Activated CD8-positive, alpha-beta memory T cell treated with anti-CD3 and anti-CD28 coated beads for 36 hours (primary cell): ENCODE data around the gene DNAH14. TPM values are rescaled to one million over a fixed set of nuclear protein-coding genes. Genes with fewer than 3 reads are reported as not detected.
"Not testable (repeated sequence)": the region's sequence is repeated elsewhere in the genome, so short reads cannot be mapped to it uniquely, and the experiment has no call there.

Experiments used
- CTCF ChIA-PET: fragments of 350-600 bp; sonication (Branson Sonifier 250); formaldehyde crosslinking; loops from one replicate; lab custom pipeline; 2021; ENCODE audit warnings: antibody characterized with exemption; lab: Charles Lee
- POLR2A ChIA-PET: fragments of 350-600 bp; sonication (Branson Sonifier 250); formaldehyde crosslinking; loops from one replicate; lab custom pipeline; 2021; ENCODE audit warnings: antibody characterized with exemption; lab: Charles Lee
- total RNA-seq, 2 experiments: library from RNA; stranded (reverse); gene quantifications; one replicate each; pipeline ENCODE4 v1.2.3, GENCODE V29; 2021

DNAH14 gene
- total RNA-seq, 2 experiments from 2014 or later = 0.42 to 0.65 TPM

DNA sequence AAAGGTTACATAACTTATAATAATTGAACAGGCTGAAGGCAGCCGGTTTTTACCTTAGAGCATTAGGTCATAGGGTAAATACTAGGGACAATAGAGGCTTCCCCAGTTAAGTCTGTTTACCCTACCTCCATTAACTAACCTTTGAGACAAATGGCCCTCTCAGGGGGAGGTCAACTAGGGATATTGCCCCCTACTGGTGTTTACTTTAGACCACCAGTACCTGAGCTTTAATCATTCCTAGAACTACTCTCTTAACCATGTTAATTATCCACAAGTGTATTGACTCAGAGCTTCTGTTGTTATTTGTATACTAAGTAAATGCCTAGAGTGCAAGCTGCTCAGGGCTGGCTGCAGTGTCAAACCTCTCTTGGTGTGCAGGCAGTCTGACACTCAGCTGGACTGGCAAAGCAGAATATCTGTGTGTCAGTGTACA is 52.5 kb downstream of the DNAH14 start:
- POLR2A ChIA-PET, CTCF ChIA-PET: not testable (repeated sequence)

DNA sequence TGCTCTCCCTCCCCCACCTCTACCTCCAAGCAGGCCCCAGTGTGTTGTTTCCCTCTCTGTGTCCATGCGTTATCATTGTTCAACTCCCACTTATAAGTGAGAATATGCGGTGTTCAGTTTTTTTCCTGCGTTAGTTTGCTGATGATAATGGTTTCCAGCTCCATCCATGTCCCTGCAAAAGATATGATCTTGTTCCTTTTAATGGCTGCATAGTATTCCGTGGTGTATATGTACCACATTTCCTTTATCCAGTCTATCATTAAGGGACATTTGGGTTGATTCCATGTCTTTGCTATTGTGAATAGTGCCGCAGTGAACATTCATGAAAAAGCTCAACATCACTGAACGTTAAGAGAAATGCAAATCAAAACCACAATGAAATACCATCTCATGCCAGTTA is 58.6 kb downstream of the DNAH14 start:
- POLR2A ChIA-PET = interaction anchor here (1.0 kb wide), 1 partner anchor 33 kb away, joined by 3 read pairs; no protein-coding TSS in a partner anchor
- CTCF ChIA-PET = no interaction called here

DNA sequence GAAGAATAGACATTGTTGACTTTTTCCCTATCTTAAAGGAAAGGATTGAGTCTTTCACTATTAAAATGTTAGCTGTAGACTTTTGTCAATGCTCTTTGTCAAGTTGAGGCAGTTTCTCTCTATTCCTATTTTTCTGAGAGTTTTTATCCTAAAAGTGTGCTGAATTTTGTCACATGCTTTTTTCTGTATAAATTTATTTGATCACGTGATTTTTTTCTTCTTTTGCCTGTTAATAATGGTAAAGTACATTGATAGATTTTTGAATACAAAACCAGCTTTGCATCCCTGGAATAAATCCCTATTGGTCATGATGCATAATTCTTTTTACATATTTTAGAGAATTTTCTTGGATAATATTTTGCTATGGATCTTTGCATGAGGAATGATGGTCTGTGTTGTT is 60.1 kb downstream of the DNAH14 start:
- ChIA-PET POLR2A (no interaction called here), CTCF (no interaction called here)

DNA sequence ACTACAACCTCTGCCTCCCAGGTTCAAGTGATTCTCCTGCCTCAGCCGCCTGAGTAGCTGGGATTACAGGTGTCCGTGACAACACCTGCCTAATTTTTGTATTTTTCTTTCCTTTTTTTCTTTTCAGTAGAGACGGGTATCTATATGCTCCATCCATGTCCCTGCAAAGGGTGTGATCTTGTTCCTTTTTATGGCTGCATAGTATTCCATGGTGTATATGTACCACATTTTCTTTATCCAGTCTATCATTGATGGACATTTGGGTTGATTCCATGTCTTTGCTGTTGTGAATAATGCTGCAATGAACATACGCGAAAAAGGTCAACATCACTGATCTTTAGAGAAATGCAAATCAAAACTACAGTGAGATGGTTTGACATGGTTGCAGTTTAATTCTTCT is 62.1 kb downstream of the DNAH14 start:
- POLR2A ChIA-PET, CTCF ChIA-PET: not testable (repeated sequence)

DNA sequence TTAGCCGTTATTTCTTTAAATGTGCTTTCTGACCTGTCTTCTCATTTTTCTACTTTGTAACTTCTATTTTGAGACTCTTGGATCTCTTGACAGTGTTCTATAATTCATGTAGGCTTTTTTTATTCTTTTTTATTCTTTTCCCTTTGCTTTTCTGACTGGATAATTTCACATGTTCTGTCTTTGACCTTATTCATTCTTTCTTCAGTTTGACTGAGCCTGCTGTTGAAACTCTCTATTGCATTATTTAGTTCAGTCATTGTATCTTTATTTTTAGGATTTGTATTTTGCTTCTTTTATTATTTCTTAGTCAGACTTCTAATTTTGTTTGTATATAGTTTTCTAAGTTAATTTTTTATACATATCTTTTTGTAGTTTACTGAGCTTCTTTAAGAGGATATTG is 66.1 kb downstream of the DNAH14 start:
- POLR2A ChIA-PET = no interaction called here
- CTCF ChIA-PET = no interaction called here

DNA sequence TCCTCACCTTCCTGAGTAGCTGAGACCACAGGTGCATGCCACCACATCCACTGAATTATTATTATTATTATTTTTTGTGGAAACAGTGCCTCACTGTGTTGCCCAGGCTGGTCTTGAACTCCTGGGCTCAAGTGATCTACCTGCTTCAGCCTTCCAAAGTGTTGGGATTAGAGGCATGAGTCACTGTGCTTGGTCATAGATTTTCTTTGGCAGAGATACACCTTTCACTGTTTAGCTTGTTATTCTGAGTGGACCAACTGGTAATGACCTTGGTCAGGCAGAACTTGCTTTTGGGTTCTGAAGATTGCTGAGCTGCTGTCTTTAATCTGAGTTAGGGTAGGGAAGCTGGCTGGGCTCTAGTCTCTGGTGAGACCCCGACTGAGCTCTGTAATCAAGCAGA is 66.8 kb downstream of the DNAH14 start:
- ChIA-PET POLR2A (no interaction called here), CTCF (no interaction called here)

DNA sequence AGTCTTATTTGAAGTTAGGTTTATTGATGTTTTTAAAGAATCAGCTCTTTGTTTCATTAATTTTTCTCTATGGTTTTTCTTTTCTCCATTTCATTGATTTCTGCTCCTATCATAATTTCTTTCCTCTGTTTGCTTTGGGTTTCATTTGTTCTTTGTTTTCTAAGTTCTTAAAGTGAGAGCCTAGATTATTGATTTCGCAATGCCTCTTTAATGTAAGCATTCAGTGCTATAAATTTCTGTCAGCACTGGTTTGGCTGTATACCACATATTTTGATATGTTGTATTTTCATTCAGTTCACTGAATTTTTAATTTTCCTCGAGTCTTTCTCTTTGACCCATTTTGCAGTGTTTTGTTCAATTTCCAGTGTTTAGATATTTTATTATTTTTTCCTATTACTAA is 68.7 kb downstream of the DNAH14 start:
- POLR2A ChIA-PET = no interaction called here
- CTCF ChIA-PET = no interaction called here

DNA sequence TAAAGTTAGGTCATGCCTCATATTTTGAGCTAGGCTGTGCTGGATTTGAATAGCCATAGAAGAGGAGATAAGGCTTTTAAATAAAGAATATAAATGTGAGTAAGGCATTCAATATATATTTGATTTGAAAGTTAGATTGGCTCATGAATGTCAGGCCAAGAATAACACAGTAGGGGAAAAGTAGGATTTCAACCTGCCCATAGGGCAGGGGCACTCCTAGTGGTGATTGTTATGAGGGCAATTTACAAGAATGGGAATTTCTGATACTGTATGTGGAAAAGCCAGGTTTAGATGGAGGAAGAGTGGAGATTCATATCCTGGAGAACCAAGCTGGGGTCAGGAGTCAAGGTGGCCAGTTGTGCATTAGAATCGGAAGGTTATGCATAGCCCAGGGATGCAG is 74.9 kb downstream of the DNAH14 start:
- ChIA-PET CTCF (no interaction called here), POLR2A (no interaction called here)

DNA sequence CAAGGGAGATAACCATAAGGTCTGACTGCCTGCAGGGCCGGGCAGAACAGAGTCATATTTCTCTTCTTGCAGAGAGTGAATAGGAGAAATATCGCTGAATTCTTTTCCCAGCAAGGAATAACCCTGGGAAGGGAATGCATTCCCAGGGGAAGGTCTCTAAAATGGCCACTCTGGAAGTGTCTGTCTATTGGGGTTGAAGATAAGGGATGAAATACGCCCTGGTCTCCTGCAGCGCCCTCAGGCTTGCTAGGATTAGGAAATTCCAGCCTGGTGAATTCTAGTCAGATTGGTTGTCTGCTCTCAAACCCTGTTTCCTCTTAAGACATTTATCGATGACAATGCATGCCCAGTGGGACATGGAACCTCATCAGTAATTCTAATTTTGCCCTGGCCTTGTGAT is 76.9 kb downstream of the DNAH14 start:
- POLR2A ChIA-PET, CTCF ChIA-PET: not testable (repeated sequence)

DNA sequence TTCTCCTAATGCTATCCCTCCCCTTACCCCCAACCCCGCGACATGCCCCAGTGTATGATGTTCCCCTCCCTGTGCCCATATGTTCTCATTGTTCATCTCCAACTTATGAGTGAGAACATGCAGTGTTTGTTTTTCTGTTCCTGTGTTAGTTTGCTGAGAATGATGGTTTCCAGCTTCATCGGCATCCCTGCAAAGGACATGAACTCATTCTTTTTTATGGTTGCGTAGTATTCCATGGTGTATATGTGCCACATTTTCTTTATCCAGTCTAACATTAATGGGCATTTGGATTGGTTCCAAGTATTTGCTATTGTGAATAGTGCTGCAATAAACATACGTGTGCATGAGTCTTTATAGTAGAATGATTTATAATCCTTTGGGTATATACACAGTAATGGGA is 78.6 kb downstream of the DNAH14 start:
- POLR2A ChIA-PET, CTCF ChIA-PET: not testable (repeated sequence)

DNA sequence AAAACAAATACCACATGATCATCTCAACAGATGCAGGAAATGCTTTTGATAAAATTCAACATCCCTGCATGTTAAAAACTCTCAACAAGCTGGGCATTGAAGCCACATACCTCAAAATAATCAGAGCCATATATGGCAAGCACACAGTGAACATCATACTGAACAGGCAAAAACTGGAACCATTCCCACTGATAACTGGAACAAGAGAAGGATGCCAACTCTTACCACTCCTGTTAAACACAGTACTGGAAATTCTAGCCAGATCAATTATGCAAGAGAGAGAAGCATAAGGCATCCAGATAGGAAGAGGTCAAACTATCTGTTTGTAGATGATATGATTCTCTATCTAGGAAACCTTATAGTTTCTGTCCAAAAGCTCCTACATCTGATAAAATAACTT is 91.6 kb downstream of the DNAH14 start:
- ChIA-PET CTCF (no interaction called here), POLR2A (no interaction called here)

DNA sequence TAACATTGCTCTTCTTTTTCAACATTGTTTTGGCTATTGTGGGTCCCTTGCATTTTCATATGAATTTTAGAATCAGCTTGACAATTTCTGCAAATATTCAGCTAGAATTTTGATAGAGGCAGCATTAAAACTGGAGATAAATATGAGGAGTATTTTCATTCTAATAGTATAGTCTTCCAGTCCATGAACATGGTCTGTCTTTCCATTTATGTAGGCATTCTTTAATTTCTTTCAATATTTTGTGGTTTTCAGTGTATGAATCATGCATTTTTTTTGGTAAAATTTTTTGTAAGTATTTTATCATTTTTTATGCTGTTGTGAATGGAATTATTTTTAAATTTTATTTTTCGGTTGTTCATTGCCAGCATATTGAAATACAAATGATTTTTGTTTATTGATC is 97.2 kb downstream of the DNAH14 start:
- CTCF ChIA-PET = no interaction called here
- POLR2A ChIA-PET = no interaction called here

DNA sequence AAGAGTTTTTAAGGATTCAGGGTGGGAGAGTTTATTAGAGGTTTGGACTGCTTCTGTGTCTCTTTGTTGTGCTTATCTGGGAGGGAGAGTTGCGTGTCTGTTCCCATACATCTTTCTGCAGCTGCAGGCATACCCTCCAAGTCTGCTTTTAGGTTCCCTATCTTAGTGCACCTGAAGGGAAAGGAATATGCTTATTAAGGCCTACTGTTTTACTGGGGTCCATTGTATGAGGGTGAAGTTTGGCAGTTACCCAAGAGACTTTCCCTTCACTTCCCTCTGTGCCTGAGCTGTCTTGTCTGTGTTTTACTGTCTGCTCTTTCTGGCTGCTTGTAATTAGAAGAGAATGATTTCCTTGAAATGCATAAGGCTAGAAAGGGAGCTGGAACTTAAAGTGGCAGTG is 107.0 kb downstream of the DNAH14 start:
- POLR2A ChIA-PET, CTCF ChIA-PET: not testable (repeated sequence)

DNA sequence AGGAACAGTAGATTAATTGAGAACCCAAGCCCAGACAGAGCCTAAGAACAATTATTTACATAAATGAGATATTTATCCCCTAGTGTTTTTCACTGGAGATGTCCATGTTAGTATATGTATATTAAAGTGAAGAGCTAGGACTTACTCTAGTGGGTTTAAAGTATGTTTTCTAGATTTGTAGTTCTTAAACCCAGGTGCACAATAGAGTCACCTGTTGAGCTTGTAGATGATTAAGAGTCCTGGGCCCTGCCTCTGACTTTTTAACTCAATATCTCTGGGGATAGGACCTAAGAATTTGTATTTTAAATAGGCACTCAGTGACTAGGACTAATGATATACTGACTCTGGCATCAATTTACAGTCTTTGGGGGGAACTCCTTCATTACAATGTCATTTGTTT is 112.8 kb downstream of the DNAH14 start:
- POLR2A ChIA-PET = no interaction called here
- CTCF ChIA-PET = no interaction called here

DNA sequence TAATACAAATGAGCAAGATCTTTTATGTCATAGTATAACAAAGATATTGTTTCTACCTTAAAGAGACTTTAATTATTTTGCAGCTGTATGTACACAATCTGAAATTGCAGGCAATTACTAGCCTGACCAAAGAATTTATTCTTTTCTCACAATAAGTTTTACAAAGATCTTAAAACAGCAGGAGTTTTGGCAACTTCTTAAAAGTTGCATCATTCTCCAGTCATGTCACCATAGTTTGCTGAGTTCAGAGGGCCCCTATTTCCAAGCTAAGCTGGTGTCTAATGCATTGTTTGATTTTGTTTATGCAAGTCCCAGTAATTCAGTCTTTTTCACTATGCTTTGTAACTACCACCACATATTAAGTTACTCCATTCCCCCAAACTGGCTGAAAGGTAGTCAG is 114.8 kb downstream of the DNAH14 start:
- CTCF ChIA-PET = no interaction called here
- POLR2A ChIA-PET = no interaction called here

DNA sequence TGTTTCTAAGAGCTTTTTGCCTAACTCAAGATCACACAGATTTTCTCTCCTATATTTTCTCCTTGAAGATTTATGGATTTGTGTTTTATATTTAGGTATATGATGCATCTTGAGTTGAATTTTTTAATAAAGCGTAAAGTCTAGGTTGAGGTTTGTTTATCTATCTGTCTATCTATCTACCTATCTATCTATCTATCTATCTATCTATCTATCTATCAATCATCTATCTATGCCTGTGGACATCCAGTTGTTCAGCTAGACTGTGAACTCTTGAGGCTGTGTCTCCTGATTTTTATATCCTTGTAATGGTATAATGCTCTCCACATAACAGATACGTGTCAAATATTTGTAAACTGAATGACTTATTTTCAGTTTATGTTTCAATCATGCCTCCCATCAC is 120.1 kb downstream of the DNAH14 start:
- ChIA-PET POLR2A (no interaction called here), CTCF (interaction anchor here (0.7 kb wide), 1 partner anchor 155 kb away, joined by 3 read pairs; no protein-coding TSS in a partner anchor)

DNA sequence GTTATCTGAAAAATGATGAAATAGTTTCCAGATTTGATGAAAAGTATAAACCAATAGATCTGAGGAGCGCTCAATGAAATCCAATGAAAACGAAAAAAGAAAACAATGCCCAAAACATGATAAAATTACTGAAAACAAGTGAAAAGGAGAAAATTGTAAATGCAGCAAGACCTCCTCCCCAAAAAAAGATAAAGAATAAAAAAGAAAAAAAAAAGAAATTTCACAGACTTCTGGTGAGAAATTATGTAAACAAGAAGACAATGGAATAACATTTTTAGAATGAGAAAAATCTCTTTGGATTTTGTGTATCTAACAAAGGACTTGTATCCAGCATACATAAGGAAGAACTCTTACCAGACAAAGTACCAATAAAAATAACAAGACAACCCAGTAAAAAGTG is 134.2 kb downstream of the DNAH14 start:
- ChIA-PET POLR2A (no interaction called here), CTCF (no interaction called here)

DNA sequence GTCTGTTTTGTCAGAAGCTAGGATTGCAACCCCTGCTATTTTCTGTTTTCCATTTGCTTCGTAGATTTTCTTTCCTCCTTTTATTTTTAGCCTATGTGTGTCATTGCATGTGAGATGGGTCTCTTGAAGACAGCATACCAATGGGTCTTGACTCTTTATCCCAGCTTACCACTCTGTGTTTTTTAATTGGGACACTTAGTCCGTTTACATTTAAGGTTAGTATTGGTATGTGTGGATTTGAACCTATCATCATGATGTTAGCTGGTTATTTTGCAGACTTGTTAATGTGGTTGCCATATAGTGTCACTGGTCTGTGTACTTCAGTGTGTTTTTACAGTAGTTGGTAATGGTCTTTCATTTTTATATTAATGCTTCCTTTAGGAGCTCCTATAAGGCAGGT is 141.5 kb downstream of the DNAH14 start:
- ChIA-PET POLR2A (no interaction called here), CTCF (no interaction called here)

DNA sequence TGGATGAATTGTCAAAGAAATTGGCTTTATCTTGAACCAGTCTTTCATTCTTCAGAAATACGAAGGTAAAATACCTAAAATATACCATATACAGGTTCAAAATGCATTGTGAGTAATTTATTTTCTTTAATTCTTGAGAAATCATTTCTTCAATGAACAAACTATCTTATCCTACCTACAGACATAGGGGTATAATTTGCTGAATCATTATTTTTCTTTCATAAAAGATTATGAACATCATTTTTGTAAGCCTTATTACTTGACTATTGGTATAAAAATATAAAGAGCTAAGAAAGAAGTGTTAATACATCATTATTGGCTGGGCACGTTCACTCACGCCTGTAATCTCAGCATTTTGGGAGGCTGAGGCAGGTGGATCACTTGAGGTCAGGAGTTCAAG is 167.7 kb downstream of the DNAH14 start:
- ChIA-PET CTCF (no interaction called here), POLR2A (no interaction called here)

DNA sequence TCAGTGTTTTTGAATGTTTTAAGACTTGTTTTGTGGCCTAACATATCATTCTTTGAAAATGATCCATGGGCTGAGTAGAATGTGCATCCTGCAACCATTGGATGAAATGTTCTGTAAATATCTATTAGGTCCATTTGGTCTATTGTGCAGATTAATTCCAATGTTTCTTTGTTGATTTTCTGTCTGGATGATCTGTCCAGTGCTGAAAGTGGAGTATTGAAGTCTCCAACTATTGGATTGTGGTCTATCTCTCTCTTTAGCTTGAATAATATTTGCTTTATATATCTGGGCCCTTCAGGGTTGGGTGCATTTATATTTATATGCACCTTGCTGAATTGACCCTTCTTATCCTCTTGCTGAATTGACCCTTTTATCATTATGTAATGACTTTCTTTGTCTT is 181.5 kb downstream of the DNAH14 start:
- POLR2A ChIA-PET = no interaction called here
- CTCF ChIA-PET = no interaction called here

DNA sequence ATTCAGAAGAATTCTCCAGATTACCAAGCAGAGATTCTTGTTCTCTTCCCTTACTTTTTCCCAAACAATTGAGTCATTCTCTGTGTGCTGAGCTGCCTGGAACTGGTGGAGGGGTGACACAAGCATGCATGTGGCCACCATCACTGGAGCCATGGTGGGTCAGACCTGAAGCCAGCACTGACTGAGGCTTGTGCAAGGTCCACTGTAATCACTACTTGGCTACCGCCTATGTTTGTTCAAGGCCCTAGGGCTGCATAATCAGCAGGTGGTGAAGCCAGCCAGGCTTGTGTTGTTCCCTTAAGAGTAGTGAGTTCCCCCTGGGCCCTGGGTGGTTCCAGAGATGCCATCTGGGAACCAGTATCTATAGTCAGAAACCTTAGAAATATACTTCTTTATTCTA is 183.8 kb downstream of the DNAH14 start:
- CTCF ChIA-PET = no interaction called here
- POLR2A ChIA-PET = no interaction called here

DNA sequence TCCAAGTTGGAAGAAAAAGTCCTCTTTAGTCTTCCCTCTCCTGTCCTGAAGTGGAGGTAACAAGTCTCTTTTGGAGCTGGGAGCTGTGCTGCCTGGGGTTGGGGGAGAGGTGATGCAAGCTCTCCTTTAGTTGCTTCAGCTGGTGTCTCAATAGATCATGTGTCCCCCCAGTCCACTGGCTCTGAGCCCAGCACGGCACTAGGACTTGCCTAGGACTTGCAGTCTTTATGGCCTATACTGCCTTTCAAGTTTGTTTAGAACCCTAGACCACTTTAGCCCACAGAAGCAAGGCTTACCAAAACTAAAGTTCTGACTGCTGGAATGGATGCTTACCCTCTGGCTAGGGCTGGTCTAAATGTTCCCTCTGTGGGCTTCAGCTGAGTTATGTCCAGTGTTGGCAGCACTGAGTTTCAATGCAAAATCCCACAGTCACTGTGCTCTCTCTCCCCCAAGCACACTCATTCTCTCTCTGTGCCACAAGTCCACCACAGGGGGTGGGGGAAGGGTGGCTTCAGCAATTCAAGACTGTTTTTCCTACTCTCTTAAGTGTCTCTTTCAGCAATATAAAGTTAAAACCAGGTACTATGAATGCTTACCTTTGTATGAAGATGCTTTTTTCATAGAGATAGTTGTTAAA is 185.0 kb downstream of the DNAH14 start:
- ChIA-PET POLR2A (no interaction called here), CTCF (no interaction called here)
